NCI-H510A (cell line): ENCODE measurements around the gene ACSL5.
"Not testable (repeated sequence)": the region's sequence is repeated elsewhere in the genome, so short reads cannot be mapped to it uniquely, and the experiment has no call there.

ENCODE experiments used
- DNase-seq: peaks from one replicate; lab custom pipeline; 2025; lab: John Stamatoyannopoulos, UW

Gene ACSL5

DNA sequence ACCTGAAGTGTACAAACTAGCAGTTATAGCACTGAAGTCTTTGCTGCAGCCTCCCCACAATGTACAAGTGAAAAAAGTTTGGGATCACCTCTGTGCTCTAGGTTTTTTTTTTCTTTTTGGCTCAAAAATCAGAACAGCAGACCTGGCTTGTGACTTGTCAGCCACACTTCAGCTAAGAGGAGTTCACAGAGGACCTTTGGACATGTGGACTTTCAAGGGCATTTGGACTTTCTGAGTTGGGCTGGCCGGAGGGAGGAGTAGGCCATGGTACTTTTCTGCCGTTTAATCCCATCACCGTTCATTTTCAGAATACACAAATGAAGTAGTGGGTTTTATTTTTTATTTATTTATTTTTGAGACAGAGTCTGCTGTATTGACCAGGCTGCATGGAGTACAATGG lies 21.9 kb upstream of the ACSL5 start:
- no peak for DNase-seq

DNA sequence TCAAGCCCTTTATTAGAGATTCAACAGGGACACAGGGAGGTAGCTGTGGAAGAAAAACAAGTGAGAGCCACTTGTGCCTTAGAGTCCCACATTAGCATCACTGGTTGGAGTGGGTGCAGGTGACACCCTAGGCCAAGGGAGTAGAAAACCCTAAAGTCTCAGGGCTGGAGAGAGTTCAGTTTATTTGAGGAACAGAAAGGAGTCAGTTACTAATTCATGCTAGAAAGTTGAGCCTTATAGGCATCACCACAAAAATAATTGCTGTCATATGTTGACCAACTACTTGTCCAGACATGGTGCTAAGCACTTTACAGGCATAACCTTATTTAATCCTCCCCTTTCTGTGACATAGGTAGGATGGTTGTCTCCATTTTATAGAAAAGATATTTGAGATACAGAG lies 20.9 kb upstream of the ACSL5 start:
- no peak for DNase-seq

- no peak for DNase-seq
These were observed 17.2 kb upstream of the ACSL5 start for GRCh38 chr10:112356686-112357085.

GRCh38 chr10:112359606-112360307 lies 14.2 kb upstream of the ACSL5 start:
- no peak for DNase-seq

- no peak for DNase-seq
These were observed 13.3 kb upstream of the ACSL5 start for GRCh38 chr10:112360308-112361270.

DNA sequence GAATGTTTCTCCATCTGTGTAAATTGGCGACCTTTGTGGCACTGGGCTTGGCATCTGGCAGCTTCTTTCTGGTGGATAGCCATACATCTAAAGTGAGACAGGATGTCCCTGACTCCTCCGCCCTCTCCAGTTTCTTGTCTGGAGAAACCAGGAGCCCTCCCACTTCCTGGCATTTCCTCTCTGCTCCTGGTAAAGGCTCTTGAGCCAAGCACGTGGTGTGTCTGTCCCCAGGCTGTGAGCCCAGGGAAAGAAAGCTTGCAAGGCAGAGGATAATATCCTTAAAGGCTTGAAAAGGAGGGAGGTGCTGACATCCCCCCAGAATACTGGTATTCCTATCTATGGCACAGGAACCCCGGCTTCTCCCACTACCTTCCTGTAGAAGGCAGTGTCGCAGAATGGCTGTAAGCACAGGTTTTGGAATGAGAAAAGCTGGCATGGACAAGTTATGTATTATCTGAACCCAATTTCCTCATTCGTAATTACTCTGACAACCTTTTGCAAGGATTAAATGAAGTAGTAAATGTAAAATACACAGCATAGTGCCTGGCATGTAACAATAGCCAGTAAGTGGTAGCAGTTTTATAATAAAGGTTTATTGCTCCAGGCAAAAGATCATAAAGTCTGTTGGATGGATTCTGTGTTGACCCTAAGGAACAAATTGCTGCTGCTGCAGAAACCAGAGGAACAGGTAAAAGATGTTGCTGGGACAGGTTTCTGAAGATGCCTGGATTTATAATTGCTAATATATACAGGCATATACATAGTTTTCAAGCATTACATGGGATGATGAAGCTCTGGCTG lies 11.8 kb upstream of the ACSL5 start:
- no peak for DNase-seq

DNA sequence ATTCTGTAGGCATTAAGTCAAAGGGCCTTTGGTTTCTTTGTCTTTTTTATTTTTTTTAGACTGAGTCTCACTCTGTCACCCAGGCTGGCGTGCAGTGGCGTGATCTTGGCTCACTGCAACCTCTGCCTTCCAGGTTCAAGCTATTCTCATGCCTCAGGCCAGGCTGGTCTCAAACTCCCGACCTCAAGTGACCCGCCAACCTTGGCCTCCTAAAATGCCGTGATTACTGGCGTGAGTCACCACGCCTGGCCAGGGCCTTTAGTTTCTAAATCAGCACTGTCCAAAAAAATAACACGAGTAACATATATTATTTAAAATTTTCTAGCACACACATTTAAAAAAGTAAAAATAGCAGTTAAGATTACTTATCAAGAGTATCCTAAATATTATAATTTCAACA lies 11.1 kb upstream of the ACSL5 start:
- no peak for DNase-seq

DNA sequence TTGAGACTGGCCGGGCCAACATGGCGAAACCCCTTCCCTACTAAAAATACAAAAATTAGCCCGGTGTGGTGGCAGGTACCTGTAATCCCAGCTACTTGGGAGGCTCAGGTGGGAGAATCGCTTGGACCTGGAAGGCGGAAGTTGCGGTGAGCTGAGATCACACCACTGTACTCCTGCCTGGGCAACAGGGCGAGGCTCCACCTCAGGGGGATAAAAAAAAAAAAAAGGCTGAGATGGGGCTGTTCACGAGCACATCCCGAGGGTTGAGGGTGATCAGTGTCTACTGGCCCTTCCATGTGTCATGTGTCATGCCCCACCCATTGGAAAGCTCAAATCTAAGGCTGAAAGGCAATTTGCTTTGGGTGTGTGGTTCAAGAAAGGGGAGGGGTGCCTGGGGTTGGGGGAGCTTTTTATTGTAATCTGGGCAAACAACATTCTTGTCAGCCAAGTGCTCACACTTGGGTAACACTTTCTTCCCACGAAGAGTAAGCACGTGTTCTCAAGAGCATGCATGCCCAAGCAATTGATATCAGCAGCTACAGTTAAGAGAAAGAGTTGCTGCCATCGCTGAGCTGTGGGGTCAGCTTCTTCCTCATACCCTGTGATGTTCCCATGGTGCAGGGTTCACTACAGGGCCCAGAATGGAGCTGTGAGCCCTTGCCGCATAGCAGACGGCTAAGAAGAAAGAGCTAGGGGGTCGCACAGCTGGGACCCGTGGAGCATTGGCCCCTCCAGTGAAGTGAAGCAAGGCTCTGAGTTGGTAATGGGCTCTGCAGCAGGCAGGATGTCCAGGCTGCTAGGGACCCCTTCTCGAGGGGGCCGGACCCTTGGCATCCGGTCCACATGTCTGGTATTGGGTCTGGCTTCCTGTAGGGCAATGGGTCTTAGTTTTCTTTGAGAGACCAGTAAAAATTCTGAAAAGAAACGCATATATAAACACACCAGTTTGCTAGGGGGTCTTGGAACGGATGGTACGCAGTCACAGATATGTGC lies 9.9 kb upstream of the ACSL5 start:
- no peak for DNase-seq

DNA sequence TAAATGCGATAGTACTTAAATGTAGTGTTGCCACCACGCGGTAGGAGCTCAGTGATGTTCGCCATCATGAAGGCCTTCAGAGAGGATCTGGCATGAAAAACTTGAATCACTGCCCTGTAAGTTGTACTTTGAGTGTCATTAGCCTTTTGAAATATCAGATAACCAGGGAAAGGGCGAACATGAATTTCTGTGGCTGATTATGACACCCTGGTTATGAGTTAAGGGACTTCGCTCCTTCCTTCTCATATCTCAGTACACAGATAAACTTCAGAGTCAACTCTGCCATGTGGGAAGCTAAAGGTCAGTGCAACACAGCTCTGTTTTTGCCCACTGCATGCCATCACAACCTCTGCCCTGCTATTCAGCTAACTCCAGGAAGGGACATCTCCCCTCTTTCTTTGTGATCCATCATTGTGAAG lies 8.9 kb upstream of the ACSL5 start:
- no peak for DNase-seq

- no peak for DNase-seq
These were observed 8.5 kb upstream of the ACSL5 start for GRCh38 chr10:112365451-112365850.

DNA sequence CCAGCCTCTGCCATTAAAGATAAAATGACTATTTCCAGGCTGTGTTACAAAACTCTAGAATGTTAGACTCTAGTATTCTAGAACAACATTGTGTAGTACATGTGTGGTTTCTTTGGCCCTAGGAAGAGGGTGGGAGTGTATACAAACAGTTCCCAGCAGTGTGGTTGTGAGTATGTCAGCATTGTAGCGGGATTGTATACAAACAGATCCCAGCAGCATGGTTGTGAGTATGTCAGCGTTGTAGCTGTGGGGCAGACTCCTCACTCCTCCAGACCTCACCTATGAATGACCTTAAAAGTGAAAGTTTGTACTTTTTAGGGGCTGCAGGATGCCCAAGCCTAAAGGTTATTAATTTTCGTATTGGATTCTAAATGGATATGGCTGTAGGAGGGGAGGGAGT lies 6.9 kb upstream of the ACSL5 start:
- no peak for DNase-seq

DNA sequence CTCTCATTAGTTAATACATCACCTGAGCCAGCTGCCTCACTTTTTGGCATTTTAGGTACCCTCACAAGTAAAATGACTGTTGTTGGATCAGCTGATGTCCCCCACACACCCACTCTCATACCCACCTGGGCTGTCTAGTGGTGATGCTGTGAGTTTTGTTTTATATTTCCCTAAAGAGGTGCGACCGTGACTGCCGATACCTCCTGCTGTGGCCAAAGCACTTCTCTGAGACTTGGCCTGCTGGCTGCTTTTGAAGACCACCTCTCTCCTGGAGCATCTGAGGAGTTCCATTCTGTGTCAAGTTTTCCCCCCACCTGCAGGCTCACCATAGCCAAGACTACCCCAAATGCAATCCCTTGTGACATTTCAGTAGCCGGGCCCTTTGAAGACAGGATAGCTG lies 6.4 kb upstream of the ACSL5 start:
- no peak for DNase-seq

GRCh38 chr10:112369495-112370423 lies 4.2 kb upstream of the ACSL5 start:
- DNase-seq = no peak

DNA sequence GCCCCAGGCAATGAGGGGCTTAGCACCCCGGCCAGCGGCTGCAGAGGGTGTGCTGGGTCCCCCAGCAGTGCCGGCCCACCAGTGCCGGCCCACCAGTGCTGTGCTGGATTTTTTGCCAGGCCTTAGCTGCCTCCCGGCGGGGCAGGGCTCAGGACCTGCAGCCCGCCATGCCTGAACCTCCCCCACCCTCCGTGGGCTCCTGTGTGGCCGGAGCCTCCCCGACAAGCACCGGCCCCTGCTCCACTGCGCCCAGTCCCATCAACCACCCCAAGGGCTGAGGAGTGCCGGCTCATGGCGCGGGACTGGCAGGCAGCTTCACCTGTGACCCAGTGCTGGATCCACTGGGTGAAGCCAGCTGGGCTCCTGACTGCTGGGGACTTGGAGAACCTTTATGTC lies 3.5 kb upstream of the ACSL5 start:
- no peak for DNase-seq

- not testable (repeated sequence) for DNase-seq
These were observed 2.6 kb upstream of the ACSL5 start for GRCh38 chr10:112371326-112371725.

DNA sequence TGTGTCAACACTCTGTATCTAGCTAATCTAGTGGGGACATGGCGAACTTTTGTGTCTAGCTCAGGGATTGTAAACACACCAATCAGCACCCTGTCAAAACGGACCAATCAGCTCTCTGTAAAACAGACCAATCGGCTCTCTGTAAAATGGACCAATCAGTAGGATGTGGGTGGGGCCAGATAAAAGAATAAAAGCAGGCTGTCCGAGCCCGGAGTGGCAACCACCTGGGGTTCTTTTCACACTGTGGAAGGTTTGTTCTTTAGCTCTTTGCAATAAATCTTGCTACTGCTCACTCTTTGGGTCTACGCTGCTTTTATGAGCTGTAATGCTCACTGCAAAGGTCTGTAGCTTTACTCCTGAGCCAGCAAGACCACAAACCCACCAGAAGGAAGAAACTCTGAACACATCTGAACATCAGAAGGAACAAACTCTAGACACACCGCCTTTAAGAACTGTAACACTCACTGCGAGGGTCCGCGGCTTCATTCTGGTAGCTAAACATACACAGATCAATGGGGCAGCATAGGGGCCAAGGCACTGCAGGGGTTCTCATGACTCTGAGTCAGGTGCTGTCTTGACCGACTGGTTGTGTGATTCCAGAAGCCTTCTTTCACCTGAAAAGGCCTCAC lies 1.6 kb upstream of the ACSL5 start:
- not testable (repeated sequence) for DNase-seq

DNA sequence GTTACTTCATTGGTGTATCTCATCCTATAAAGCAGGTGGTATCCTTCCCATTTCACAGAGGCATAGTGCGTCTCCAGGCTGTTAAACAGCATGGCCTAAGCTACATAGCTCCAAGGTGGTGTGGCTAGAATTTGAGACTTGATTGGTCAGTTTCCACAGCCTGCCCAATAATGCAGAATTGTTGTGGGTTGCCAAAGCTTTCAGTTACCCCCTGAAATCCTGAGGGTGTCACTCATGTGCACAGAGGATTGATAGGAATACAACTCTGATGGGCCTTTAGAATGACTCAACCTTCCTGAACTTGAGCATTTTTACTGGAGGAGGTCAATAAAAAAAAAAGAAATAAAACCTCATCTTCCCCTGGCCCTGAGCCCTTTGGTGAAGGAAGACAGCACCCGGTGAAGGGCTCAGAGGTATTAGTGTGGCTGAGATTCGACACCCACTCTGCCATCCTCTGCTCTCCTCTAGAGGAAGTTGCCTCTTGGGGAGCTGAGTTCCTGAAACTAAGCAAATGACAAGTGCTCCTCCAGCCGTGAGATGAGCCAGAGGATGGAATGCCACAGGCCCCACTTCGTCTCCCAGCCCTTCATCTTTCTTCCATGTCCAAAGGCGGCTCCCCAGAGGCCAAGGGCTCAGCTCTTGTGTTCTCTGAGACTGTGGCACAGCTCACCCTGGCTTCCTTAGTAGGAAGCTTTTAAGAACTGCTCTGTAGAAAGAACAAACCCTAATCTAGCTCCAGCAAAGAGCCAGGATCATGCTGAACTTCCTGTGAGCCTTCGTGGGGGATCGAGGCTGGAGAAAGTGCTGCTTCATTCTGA lies 1.0 kb downstream of the ACSL5 start:
- no peak for DNase-seq

DNA sequence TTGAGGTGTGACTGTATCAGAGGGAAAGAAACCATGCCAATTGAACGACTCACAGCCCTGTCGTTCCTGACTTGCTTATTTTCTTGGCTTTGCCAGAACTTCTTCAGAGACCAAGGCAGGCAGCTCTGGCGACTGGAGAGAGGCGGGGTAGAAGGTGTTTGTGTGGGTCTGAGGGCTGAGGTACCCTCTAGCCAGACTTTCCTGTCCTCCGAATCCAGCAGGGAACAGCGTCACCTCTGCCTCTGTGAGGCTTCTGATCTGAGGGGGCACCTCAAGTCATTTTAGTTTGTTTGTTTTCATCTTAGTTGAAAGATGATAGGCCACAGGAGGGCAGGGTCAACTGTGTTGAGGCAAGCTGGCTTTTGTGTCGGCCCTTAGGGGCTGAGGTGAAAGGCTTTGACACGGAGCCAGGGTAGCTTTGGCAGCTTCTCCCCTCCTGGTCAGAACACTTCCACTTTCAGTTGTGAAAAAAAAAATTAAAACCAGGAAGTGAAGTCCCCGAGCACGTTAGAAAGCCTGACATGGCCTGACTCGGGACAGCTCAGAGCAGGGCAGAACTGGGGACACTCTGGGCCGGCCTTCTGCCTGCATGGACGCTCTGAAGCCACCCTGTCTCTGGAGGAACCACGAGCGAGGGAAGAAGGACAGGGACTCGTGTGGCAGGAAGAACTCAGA lies 1.9 kb downstream of the ACSL5 start:
- no peak for DNase-seq
